PC-3 (cell line): Measurements from ENCODE around the gene MORN4.

Experiments used
- EZH2 ChIP-seq: fragments of 300-600 bp; sonication (generic); IDR thresholded peaks from one replicate; pipeline ENCODE4 v1.6.1; 2017; ENCODE audit warnings: antibody characterized with exemption, mild to moderate bottlenecking, low read length; ENCODE audit not compliant: unreplicated experiment
- EZH2phosphoT487 ChIP-seq: fragments of 300-600 bp; sonication (generic); IDR thresholded peaks from 2 replicates; pipeline ENCODE4 v1.6.1; 2018; ENCODE audit warnings: mild to moderate bottlenecking, antibody characterized with exemption, low read length, borderline replicate concordance
- TF ChIP-seq, protein P1 (sequence below): fragments of 300-600 bp; sonication (generic); conservative IDR thresholded peaks from 2 replicates; pipeline ENCODE4 v1.5.1; 2017; ENCODE audit warnings: antibody characterized with exemption, low read depth, mild to moderate bottlenecking, low read length

DNA sequence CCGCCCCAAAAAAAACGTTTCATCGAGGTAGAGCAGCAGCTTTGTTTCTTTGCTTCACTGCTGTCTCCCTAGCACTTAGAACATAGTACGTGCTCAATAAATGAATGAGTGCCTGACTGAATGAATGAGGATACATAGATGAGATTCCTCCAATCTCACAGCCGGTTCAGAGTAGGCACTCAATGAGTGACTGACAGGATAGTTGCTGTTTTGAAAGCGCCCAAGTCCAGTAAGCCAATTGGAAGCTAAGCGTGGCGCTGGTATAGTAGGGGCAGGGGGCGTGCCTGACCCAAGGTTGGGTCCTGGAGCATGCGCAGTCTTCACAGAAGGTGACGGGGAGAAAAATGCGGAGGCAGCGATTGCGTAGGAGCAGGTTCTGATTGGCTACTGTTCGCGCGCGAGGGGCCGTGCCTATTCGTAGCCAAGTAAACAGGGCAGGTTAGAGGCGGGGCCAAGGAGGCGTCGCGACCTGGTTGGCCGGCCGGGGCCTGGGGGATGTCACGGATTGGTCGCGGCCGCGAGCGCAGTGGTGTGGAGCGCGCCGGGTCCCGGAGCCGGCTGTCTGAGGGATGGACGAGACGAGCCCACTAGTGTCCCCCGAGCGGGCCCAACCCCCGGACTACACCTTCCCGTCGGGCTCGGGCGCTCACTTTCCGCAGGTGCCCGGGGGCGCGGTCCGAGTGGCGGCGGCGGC lies 7.0 kb upstream of the MORN4 start, which contains the start of gene PI4K2A:
- TF ChIP-seq, protein P1, sequence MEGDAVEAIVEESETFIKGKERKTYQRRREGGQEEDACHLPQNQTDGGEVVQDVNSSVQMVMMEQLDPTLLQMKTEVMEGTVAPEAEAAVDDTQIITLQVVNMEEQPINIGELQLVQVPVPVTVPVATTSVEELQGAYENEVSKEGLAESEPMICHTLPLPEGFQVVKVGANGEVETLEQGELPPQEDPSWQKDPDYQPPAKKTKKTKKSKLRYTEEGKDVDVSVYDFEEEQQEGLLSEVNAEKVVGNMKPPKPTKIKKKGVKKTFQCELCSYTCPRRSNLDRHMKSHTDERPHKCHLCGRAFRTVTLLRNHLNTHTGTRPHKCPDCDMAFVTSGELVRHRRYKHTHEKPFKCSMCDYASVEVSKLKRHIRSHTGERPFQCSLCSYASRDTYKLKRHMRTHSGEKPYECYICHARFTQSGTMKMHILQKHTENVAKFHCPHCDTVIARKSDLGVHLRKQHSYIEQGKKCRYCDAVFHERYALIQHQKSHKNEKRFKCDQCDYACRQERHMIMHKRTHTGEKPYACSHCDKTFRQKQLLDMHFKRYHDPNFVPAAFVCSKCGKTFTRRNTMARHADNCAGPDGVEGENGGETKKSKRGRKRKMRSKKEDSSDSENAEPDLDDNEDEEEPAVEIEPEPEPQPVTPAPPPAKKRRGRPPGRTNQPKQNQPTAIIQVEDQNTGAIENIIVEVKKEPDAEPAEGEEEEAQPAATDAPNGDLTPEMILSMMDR: no peak
- no peak for TF ChIP-seq EZH2phosphoT487
- TF ChIP-seq EZH2: no peak
